ENCODE data around the gene CLDN4.
"Not testable (repeated sequence)": the region's sequence is repeated elsewhere in the genome, so short reads cannot be mapped to it uniquely, and the experiment has no call there.

Gene CLDN4

DNA sequence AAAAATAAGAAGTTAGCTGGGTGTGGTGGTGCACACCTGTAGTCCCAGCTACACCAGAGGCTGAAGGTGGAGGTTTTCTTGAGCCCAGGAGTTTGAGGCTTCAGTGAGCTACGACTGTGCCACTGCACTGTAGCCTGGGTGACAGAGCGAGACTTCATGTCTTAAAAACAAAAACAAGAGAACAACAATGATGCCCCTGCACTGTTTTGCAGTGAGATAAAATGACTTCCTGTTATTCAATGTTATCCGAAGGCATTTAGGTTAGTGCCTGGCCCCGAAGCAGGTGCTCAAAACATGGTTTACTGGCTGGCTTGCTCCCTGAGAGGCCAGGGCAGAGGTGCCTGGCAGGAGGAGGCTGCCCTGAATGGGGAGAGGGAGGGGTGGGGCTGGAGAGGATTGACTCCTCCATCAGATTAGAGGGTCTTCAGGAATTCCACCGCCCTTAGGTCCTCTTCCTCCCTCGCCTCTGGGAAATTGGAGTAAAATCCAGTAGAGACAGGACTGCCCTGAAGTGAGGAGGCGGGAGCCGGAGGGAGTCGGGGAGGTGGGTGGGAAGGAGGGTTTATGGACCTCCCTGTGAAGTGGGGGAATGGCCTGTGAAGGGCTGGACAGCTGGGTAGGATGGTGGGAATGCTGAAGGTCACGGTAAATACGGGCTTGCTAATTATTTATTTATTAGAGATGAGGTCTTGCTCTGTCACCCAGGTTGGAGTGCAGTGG lies 6.8 kb upstream of the CLDN4 start:
- FAIRE-seq, result no peak

GRCh38 chr7:73824986-73825385 lies 5.8 kb upstream of the CLDN4 start:
- no peak for FAIRE-seq

DNA sequence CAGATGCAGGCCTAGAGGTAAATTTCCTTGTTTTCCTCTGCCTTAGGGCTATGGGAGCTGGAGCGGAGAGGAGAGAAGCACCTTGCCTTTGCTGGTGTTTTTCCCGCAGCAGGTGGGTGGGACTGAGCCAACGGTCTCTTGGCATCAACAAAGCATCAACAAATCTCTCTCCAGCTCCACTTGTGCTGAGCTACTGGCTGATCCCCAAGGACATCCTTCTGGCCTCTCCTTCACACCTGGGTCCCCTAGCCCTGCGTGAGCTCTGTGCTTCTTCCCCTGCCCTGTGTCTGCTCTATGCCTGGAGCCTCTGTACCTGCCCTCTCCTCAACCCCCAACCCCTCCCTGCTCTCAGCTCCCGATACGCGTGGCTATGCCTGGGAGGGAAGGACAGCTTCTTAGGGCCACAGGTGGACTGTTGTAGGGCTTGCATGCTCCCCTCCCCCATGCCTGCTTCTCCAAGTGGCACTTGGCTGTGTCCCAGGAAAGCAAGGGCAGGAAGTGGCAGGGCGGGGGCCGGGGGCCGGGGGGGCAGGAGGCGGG lies 3.2 kb upstream of the CLDN4 start:
- no peak for FAIRE-seq

DNA sequence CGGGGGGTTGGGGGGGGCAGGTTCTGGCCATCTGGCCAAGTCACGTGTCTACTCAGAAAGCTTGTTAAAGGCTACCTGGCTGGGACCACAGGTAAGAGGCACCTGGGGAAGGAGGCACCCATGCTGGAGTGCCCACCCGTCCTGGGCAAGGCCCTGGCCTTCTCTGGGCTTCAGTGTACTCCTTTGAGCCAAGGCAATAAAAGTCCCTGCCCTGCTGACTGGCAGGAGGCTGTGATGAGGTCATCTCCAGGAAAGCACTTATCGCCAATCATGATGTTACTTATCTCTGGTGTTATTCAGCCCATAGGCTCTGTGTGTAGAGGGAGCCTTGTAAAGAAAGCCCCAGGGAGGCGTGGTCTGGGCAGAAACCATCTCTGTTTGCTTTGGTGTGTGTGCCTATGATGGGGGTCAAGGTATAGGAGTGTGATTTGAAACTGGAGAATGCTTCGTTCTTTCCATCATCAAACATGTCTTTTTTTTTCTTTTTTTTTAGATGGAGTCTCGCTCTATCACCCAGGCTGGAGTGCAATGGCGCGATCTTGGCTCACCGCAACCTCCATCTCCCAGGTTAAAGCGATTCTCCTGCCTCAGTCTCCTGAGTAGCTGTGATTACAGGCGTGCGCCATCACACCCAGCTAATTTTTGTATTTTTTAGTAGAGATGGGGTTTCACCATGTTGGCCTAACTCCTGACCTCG lies 2.5 kb upstream of the CLDN4 start:
- FAIRE-seq, result peak; percentile 38

DNA sequence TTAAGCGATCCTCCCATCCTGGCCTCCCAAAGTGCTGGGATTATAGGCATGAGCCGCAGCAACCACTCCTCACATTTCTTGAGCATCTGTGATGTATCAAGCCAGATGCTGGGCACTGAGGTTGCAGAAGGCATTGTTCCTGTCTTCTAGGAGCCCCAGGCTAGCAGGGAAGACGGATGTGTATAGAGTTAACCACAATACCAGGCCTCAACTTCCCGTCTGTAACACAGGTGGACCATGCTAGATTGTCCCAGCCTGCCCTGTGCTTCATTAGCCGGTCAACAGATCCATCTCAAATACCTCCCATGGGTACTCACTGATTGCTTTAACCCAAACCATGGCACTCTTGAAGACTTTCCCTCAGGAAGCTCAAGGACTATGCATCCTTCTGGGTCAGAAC lies 1.8 kb upstream of the CLDN4 start:
- FAIRE-seq, result no peak

GRCh38 chr7:73829505-73829904 lies 1.3 kb upstream of the CLDN4 start:
- no peak for FAIRE-seq

GRCh38 chr7:73829921-73830680 lies 695 bp upstream of the CLDN4 start:
- no peak for FAIRE-seq

- FAIRE-seq, result no peak
Measured at GRCh38 chr7:73831584-73831833, 713 bp downstream of the CLDN4 start.

GRCh38 chr7:73831834-73832651 lies 1.2 kb downstream of the CLDN4 start:
- no peak for FAIRE-seq

- no peak for FAIRE-seq
Measured at GRCh38 chr7:73832806-73833205, 2.0 kb downstream of the CLDN4 start.

DNA sequence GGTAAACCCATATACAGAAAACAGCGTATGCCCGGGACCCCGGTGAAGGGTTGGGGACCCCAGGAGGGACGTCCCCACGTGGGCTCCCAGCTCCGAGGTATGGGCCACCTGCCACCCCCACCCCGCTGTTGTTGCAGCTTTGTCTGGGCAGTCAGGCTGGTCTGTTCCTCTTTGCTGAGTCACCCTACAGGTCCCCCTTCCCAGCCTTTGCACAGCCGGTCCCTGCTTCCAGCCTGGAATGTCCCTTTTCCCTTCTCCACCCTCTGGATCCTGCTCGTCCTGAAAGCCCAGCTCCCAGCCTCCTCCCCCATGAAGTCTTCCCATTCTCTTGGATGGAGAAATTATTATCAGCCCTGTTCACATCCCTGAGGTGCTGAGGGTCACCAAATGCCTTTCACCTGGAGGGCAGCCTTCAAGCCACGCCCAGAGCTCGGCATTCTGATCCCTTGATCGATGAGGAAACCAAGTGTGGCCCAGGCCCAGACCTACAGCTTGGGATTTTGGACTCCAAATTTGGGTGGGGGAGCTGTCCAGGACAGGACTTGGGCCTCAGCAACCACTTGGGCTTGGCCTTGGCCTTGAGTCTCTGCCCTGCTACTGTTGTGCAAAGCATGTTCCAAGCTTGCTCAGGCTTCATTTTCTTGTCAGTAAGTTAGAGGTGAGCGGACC lies 2.6 kb downstream of the CLDN4 start:
- no peak for FAIRE-seq

GRCh38 chr7:73834626-73835191 lies 3.9 kb downstream of the CLDN4 start:
- no peak for FAIRE-seq

- not testable (repeated sequence) for FAIRE-seq
Measured at GRCh38 chr7:73837167-73837566, 6.4 kb downstream of the CLDN4 start.

DNA sequence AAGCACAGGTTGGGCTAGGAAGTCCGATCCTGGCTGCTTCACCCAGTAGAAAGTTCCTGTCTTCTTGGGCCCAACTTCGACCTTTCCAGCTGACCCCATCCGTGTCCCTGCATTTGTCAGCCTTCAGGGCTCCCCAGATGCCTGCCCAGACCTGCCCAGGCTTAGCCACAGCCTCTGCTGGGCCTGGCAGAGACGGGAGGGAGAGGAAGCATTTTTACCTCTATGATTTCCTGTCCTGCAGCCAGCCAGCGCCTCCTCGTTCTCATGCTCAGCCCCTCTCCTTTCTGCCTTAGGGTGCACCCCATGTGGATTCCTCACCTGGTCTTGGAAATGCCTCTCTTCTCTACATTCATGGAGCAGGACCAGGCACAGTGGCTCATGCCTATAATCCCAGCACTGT lies 7.8 kb downstream of the CLDN4 start:
- no peak for FAIRE-seq

DNA sequence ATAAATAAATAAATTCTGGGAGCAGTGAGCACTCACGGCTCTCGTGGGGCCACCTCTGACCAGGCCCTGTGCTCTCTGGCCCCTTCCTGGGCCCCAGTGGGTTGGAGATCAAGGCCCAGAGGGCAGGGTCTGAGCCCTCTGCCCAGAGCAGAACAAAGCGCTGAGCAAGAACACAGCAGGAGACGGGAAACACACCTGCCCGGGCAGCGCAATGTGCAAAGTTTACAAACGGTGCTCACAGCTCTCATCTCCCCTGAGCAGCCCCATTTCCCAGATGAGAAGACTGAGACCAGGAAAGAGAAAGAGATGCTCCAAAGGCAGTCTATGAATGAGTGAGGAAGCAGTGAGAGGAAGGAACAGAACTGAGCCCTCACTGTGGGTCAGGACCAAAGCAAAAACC lies 8.5 kb downstream of the CLDN4 start:
- no peak for FAIRE-seq

GRCh38 chr7:73839743-73840714 lies 9.2 kb downstream of the CLDN4 start:
- FAIRE-seq, result no peak

DNA sequence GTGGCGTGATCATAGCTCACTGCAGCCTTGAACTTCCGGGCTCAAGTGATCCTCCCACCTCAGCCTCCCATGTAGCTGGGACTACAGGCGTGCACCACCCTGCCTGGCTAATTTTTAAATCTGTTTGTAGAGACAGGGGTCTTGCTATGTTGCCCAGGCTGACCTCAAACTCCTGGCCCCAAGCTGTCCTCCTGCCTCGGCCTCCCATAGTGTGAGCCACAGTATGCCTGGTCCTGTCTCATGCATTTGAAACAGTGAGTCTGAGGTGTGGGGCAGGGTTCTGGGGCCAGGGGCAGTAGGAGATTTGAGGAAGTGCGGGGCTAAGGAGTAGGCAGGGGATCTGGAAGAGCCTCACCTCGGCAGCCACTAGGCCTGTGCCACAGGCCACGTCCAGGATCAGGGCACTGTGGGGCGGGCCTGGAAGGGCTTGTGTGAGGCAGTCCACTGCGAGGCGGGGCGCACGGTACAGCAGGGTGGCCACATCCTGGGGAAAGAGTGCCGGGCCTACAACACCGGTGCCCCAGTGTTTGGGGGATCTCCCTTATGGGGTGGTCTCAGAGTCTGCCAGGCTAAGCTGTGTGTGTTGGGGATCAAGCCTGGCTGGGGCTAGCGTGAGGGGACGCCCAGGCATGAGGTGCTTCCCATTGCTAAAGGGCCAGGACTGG lies 10.1 kb downstream of the CLDN4 start:
- FAIRE-seq, result no peak

GRCh38 chr7:73841689-73842066 lies 10.9 kb downstream of the CLDN4 start:
- FAIRE-seq, result no peak

DNA sequence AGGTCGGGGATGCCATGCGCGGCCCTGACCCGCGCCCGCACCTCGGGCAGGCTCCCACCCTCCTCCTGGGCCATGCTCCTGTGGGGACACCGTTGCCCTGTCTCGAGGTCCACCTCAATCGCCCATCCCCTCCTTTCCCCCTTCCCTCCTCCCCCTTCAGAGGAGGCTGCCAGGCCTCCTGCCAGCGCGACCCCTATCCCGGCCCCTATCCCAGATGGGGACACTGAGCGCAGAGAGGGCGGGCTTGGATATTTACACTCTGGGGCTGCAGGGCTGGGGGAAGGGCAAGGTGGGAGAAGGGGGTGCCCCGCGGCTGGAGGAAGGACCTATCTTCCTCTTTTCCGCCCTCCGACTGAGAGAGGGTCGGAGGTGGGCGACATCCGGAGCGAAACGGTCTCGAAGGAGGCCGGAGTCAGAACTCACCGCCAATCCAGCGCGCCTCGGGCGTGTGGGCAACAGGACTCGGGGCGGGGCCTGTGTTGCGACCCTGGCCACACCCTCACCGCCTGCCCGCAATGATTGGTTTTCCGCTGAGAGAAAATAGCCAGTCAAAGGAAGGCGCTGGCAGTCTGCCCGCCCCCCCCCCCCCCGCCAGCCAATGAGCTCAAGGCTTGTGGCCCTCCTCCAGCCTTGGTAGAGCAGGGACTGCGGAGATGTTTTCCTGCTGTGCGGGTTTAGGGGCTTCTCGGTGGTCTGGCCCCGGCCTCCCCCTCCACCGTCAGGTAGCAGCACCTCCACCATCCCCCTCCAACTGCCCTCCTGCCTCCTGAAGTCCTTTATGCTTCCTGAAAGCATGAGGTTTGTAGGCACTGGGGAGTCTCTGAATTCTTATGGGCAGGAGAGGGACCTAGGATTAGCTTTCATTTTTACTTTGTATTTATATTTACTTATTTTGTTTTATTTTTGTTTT lies 11.5 kb downstream of the CLDN4 start, which contains the start of gene METTL27:
Gene METTL27, minus strand, starts transcription at position 450 of the 910 bp plus-strand sequence. Its CDS starts 376 bp downstream, at position 74.
- no peak for FAIRE-seq

Measured in colon (tissue), 2 donors.